Upper lobe of left lung (tissue), 4 donors: ENCODE data around the gene ELP1.

ENCODE experiments used
- CTCF ChIP-seq, 6 experiments: fragments of 450-650 bp in 4 of 6; fragments of 200-600 bp in 2 of 6; sonication (generic) in 2 of 6; IDR thresholded peaks; one replicate each; pipeline ENCODE4 v1.5.1; 2016 to 2019; ENCODE audit warnings: antibody characterized with exemption in 6 of 6
- EP300 ChIP-seq, 4 donors: sonication (generic); formaldehyde crosslinking; IDR thresholded peaks; one replicate each; pipeline ENCODE4 v1.5.1; 2017; ENCODE audit warnings: antibody characterized with exemption in 4 of 4, control low read depth in 2 of 4
- POLR2A ChIP-seq, 4 donors: fragments of 450-650 bp; IDR thresholded peaks; one replicate each; pipeline ENCODE4 v1.5.1; 2016 to 2017; ENCODE audit warnings: antibody characterized with exemption in 4 of 4, mild to moderate bottlenecking in 2 of 4
- POLR2AphosphoS5 ChIP-seq, 2 donors: sonication (generic); formaldehyde crosslinking; IDR thresholded peaks; one replicate each; pipeline ENCODE4 v1.5.1; 2017; ENCODE audit warnings: antibody characterized with exemption in 2 of 2

GRCh38 chr9:108866001-108866420 is 67.9 kb downstream of the ELP1 start:
- TF ChIP-seq CTCF (IDR thresholded peaks at IDR 0.05) (no peak), POLR2A (IDR thresholded peaks at IDR 0.05) (no peak), POLR2AphosphoS5 (IDR thresholded peaks at IDR 0.05) (no peak), EP300 (IDR thresholded peaks at IDR 0.05) (no peak)
